AG10803 (cell line): ENCODE measurements around the gene NDE1.
"Not testable (repeated sequence)": the region's sequence is repeated elsewhere in the genome, so short reads cannot be mapped to it uniquely, and the experiment has no call there.

Source experiments
- DNase-seq: peaks from one replicate; pipeline ENCODE4 v3.0.0; 2010; ENCODE audit warnings: low read depth
- H3K4me3 ChIP-seq: 2 replicates; pipeline ENCODE4 v1.5.1; 2011; ENCODE audit warnings: mild to moderate bottlenecking, low read length, control low read depth
- TF ChIP-seq, protein P1 (sequence below): conservative IDR thresholded peaks from 2 replicates; pipeline ENCODE4 v1.5.1; 2011; ENCODE audit warnings: mild to moderate bottlenecking, low read length, control low read depth, inconsistent platforms

Gene NDE1

GRCh38 chr16:15606518-15607220 lies 43.4 kb upstream of the NDE1 start:
- TF ChIP-seq, protein P1, sequence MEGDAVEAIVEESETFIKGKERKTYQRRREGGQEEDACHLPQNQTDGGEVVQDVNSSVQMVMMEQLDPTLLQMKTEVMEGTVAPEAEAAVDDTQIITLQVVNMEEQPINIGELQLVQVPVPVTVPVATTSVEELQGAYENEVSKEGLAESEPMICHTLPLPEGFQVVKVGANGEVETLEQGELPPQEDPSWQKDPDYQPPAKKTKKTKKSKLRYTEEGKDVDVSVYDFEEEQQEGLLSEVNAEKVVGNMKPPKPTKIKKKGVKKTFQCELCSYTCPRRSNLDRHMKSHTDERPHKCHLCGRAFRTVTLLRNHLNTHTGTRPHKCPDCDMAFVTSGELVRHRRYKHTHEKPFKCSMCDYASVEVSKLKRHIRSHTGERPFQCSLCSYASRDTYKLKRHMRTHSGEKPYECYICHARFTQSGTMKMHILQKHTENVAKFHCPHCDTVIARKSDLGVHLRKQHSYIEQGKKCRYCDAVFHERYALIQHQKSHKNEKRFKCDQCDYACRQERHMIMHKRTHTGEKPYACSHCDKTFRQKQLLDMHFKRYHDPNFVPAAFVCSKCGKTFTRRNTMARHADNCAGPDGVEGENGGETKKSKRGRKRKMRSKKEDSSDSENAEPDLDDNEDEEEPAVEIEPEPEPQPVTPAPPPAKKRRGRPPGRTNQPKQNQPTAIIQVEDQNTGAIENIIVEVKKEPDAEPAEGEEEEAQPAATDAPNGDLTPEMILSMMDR: no peak
- H3K4me3 ChIP-seq: no peak overlapping the region
- DNase-seq: no peak

DNA sequence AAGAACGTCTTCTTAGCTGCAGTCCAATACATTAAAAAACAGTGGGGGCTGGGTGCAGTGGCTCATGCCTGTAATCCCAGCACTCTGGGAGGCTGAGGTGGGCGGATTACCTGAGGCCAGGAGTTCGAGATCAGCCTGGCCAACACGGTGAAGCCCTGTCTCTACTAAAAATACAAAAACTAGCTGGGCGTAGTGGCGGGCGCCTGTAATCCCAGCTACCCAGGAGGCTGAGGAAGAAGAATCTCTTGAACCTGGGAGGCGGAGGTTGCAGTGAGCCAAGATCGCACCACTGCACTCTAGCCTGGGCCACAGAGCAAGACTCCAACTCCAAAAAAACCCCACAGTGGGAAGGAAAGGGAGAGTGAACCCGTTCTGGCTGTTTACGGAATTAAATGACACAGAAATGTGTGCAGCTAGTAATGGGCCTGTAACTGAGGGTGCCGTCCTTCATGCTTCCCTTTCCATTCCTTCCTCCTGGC lies 42.8 kb upstream of the NDE1 start:
- DNase-seq, H3K4me3 ChIP-seq: not testable (repeated sequence)

GRCh38 chr16:15607700-15608396 lies 42.2 kb upstream of the NDE1 start:
- DNase-seq: no peak
- H3K4me3 ChIP-seq: no peak overlapping the region
- TF ChIP-seq, protein P1: no peak

DNA sequence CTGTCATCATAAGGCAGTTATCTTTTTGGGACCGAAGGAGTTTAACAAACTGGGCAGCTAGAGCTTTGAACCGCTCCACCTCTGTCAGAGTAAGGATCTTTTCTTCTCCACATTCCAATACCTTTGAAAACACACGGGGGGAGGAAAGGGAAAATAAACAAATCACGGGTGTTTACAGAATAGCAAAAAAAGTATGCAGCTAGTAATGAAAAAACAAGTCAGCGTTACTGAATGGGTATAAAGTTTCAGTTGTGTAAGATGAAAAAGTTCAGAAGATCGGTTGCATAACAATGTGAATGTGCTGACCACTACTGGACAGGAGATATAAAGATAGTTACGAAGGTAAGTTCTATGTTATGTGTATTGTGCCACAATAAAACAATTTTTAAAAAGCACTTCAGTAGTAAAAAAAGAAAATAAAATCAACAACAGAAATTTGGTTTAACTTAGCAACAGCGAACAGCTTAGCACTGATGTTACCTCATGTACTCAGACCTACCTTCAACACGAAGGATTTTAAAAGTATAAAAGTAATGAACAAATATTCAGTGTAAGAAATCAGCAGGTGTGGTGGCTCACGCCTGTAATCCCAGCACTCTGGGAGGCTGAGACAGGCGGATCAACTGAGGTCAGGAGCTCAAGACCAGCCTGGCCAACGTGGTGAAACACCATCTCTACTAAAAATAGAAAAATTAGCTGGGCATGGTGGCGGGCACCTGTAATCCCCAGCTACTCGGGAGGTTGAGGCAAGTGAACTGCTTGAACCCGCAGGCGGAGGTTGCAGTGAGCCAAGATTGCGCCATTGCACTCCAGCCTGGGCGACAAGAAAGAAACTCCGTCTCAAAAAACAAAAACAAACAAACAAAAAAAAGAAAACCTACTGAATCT lies 41.4 kb upstream of the NDE1 start:
- TF ChIP-seq, protein P1: no peak
- no peak overlapping the region for H3K4me3 ChIP-seq
- no peak for DNase-seq

- no peak for DNase-seq
- no peak overlapping the region for H3K4me3 ChIP-seq
- TF ChIP-seq, protein P1: no peak
Observed at GRCh38 chr16:15609286-15609649, 40.8 kb upstream of the NDE1 start.

- TF ChIP-seq, protein P1: no peak
- peak; percentile 26 for DNase-seq
- no peak overlapping the region for H3K4me3 ChIP-seq
Observed at GRCh38 chr16:15610369-15610871, 39.6 kb upstream of the NDE1 start.

GRCh38 chr16:15611610-15612009 lies 38.4 kb upstream of the NDE1 start:
- DNase-seq: peak; percentile 25
- no peak overlapping the region for H3K4me3 ChIP-seq

More at GRCh38 chr16:15611610-15612009, 38.4 kb upstream of the NDE1 start:
- TF ChIP-seq, protein P1: no peak
